Neural cell (in vitro differentiated cells): ENCODE results near the gene HMX1. TPM values are rescaled to one million over a fixed set of nuclear protein-coding genes. Genes with fewer than 3 reads are reported as not detected.

Experiments
- H2AFZ ChIP-seq: fragments of 200-600, 300-800 bp; sonication (generic), shearing (Covaris generic); 2 replicates; pipeline ENCODE4 v1.6.0; 2014; ENCODE audit warnings: low read depth, mild to moderate bottlenecking, antibody characterized with exemption, low read length, moderate library complexity
- H3F3A ChIP-seq: fragments of 200-600 bp; shearing (Covaris generic); 2 replicates; pipeline ENCODE4 v1.6.1; 2016; ENCODE audit warnings: mild to moderate bottlenecking, moderate library complexity, mixed read lengths, antibody characterized with exemption, low read length; ENCODE audit not compliant: insufficient read depth, poor library complexity, severe bottlenecking
- H3K27ac ChIP-seq: fragments of 200-600, 300-800 bp; sonication (generic), shearing (Covaris generic); 2 replicates; pipeline ENCODE4 v1.5.1; 2014; ENCODE audit warnings: mild to moderate bottlenecking, low read length, moderate library complexity
- H3K27me3 ChIP-seq: fragments of 300-800, 200-600 bp; sonication (generic), shearing (Covaris generic); 2 replicates; pipeline ENCODE4 v1.6.0; 2014; ENCODE audit warnings: mild to moderate bottlenecking, low read depth, low read length, moderate library complexity; ENCODE audit not compliant: insufficient read depth
- H3K36me3 ChIP-seq: fragments of 300-800, 200-600 bp; sonication (generic), shearing (Covaris generic); 2 replicates; pipeline ENCODE4 v1.5.1; 2014; ENCODE audit warnings: mild to moderate bottlenecking, antibody characterized with exemption, low read length, moderate library complexity; ENCODE audit not compliant: insufficient read depth
- H3K4me2 ChIP-seq: fragments of 300-800, 200-600 bp; sonication (generic), shearing (Covaris generic); 2 replicates; pipeline ENCODE4 v1.6.0; 2014; ENCODE audit warnings: mild to moderate bottlenecking, low read length
- H3K4me3 ChIP-seq: fragments of 300-800, 200-600 bp; sonication (generic), shearing (Covaris generic); 2 replicates; pipeline ENCODE4 v1.5.1; 2014; ENCODE audit warnings: mild to moderate bottlenecking, low read length, moderate library complexity
- H3K79me2 ChIP-seq: fragments of 200-600 bp; shearing (Covaris generic); replicated peaks from 2 replicates; pipeline ENCODE4 v1.6.0; 2014; ENCODE audit warnings: mild to moderate bottlenecking, low read length, moderate library complexity; ENCODE audit not compliant: insufficient read depth
- H3K9ac ChIP-seq: fragments of 300-800, 200-600 bp; sonication (generic), shearing (Covaris generic); 2 replicates; pipeline ENCODE4 v1.6.1; 2016; ENCODE audit warnings: mild to moderate bottlenecking, low read length, mixed read lengths
- H3K9me2 ChIP-seq: fragments of 200-600 bp; shearing (Covaris generic); 2 replicates; pipeline ENCODE4 v1.6.1; 2016; ENCODE audit warnings: mild to moderate bottlenecking, low read length, mixed read lengths; ENCODE audit not compliant: insufficient read depth
- H3K9me3 ChIP-seq: fragments of 200-600, 300-800 bp; sonication (generic), shearing (Covaris generic); 2 replicates; pipeline ENCODE4 v1.6.1; 2016; ENCODE audit warnings: mild to moderate bottlenecking, mixed run types, low read length, moderate library complexity, mixed read lengths
- H4K20me1 ChIP-seq: fragments of 200-600 bp; shearing (Covaris generic); 2 replicates; pipeline ENCODE4 v1.6.1; 2016; ENCODE audit warnings: mild to moderate bottlenecking, mixed run types; ENCODE audit not compliant: insufficient read depth
- CTCF ChIP-seq: fragments of 450-650 bp; IDR thresholded peaks from 2 replicates; pipeline ENCODE4 v1.5.1; 2014; ENCODE audit warnings: antibody characterized with exemption, mild to moderate bottlenecking, moderate library complexity; ENCODE audit not compliant: poor library complexity, severe bottlenecking
- EP300 ChIP-seq: fragments of 450-650 bp; conservative IDR thresholded peaks from 2 replicates; pipeline ENCODE4 v1.6.1; 2014; ENCODE audit warnings: antibody characterized with exemption, mild to moderate bottlenecking, moderate library complexity; ENCODE audit not compliant: poor library complexity, severe bottlenecking
- EZH2 ChIP-seq: fragments of 200-600, 300-800 bp; shearing (Covaris generic), sonication (generic); IDR thresholded peaks from 2 replicates; pipeline ENCODE4 v1.6.1; 2014; ENCODE audit warnings: antibody characterized with exemption, low read length, borderline replicate concordance, mild to moderate bottlenecking; ENCODE audit not compliant: insufficient read depth, poor library complexity, severe bottlenecking
- MXI1 ChIP-seq: fragments of 450-650 bp; conservative IDR thresholded peaks from 2 replicates; pipeline ENCODE4 v1.6.1; 2014; ENCODE audit warnings: antibody characterized with exemption, mild to moderate bottlenecking; ENCODE audit not compliant: poor library complexity, severe bottlenecking
- POLR2AphosphoS5 ChIP-seq: IDR thresholded peaks from 2 replicates; pipeline ENCODE4 v1.6.1; 2012
- RAD21 ChIP-seq: fragments of 450-650 bp; conservative IDR thresholded peaks from 2 replicates; pipeline ENCODE4 v1.6.1; 2014; ENCODE audit warnings: antibody characterized with exemption, mild to moderate bottlenecking, moderate library complexity
- REST ChIP-seq: IDR thresholded peaks from 2 replicates; pipeline ENCODE4 v1.6.1; 2012; ENCODE audit warnings: borderline replicate concordance
- SMC3 ChIP-seq: fragments of 450-650 bp; conservative IDR thresholded peaks from 2 replicates; pipeline ENCODE4 v1.6.1; 2014; ENCODE audit warnings: antibody characterized with exemption, mild to moderate bottlenecking, moderate library complexity; ENCODE audit not compliant: poor library complexity
- TAF1 ChIP-seq: IDR thresholded peaks from 2 replicates; pipeline ENCODE4 v1.6.1; 2012; ENCODE audit warnings: low read depth
- polyA plus RNA-seq: library from polyadenylated mRNA; depleted of rRNA; stranded (reverse); fragments of >200 nt; gene quantifications from 2 replicates; pipeline ENCODE4 v1.2.3, GENCODE V29; 2014

The HMX1 gene
- polyA plus RNA-seq, 1 donor from 2014 or later: 0.89 TPM

GRCh38 chr4:8820178-8821102, 51.2 kb downstream of the HMX1 start:
- Histone ChIP-seq H3K4me3 (no peak overlapping the region), H3F3A (no peaks in the 10 kb centered on the region), H3K9ac (no peak overlapping the region), H3K4me2 (no peak overlapping the region), H2AFZ (no peak overlapping the region), H3K27ac (no peak overlapping the region), H3K27me3 (no peaks in the 10 kb centered on the region), H3K9me3 (no peaks in the 10 kb centered on the region), H4K20me1 (no peaks in the 10 kb centered on the region), H3K9me2 (no peaks in the 10 kb centered on the region), H3K79me2 (no peaks in the 10 kb centered on the region), H3K36me3 (no peaks in the 10 kb centered on the region)
- TF ChIP-seq TAF1 (no peak), CTCF (no peak), RAD21 (no peak), EZH2 (no peak), EP300 (no peak), POLR2AphosphoS5 (no peak), MXI1 (no peak), REST (no peak), SMC3 (no peak)

- no peaks in the 10 kb centered on the region for H3K9me2 ChIP-seq
- H3K9me3 ChIP-seq: no peaks in the 10 kb centered on the region
- no peaks in the 10 kb centered on the region for H3F3A ChIP-seq
- H3K4me3 ChIP-seq: no peak overlapping the region
- H3K27ac ChIP-seq: no peak overlapping the region
- no peaks in the 10 kb centered on the region for H3K79me2 ChIP-seq
- H3K36me3 ChIP-seq: no peaks in the 10 kb centered on the region
- H3K9ac ChIP-seq: no peak overlapping the region
- no peaks in the 10 kb centered on the region for H4K20me1 ChIP-seq
- no peak overlapping the region for H3K4me2 ChIP-seq
- TF ChIP-seq EZH2 (no peak), CTCF (no peak), REST (no peak), EP300 (no peak), MXI1 (no peak), SMC3 (no peak), TAF1 (no peak), POLR2AphosphoS5 (no peak), RAD21 (no peak)
- no peaks in the 10 kb centered on the region for H3K27me3 ChIP-seq
- no peak overlapping the region for H2AFZ ChIP-seq
Measured at GRCh38 chr4:8819473-8820177, 52.0 kb downstream of the HMX1 start.
